ENCODE results near the gene NDUFB8. TPM values are rescaled to one million over a fixed set of nuclear protein-coding genes. Genes with fewer than 3 reads are reported as not detected.

NDUFB8 gene
- total and polyA plus RNA-seq, 2 donors (not counting 3 experiments of a cell fraction or from before 2014, with no cell fraction given): 193 to 526 TPM

- no peak overlapping the region for H2AFZ ChIP-seq (ENCODE audit: low read depth, low read length)
- dilution Hi-C loops (cut with MboI; ENCODE audit: extremely low pct_ligation_motif_present, low sequenced_read_pairs): no loop called here
- H3K27ac ChIP-seq (ENCODE audit: insufficient read depth, low read depth, low read length): no peak overlapping the region
- TF ChIP-seq EZH2 (IDR thresholded peaks at IDR 0.05; ENCODE audit: borderline replicate concordance, low read depth, low read length, severe bottlenecking) (no peak), CTCF (IDR thresholded peaks at IDR 0.05; ENCODE audit: extremely low read depth in 1 of 2, insufficient read depth in 1 of 2, low read depth in 1 of 2, low read length in 2 of 2) (no peak), POLR2A (IDR thresholded peaks at IDR 0.05; ENCODE audit: low read depth, low read length) (no peak), JUN (IDR thresholded peaks at IDR 0.05; ENCODE audit: borderline replicate concordance, insufficient read depth, insufficient read length, low read depth) (no peak), MYC (IDR thresholded peaks at IDR 0.05; ENCODE audit: low read depth, low read length) (no peak), POLR2AphosphoS5 (IDR thresholded peaks at IDR 0.05; ENCODE audit: insufficient read depth, low read depth, low read length) (no peak), MAX (IDR thresholded peaks at IDR 0.05; ENCODE audit: insufficient read depth, insufficient read length) (no peak)
- peaks cover 0 to 7% of the 10 kb centered on the region in 2 experiments for H3K36me3 ChIP-seq (ENCODE audit: control insufficient read depth in 2 of 2, extremely low read depth in 1 of 2, insufficient read depth in 2 of 2, low read length in 2 of 2)
- intact Hi-C loops (cut with micrococcal nuclease): no loop called here
- CTCF ChIA-PET: interaction anchor here (1.9 to 2.9 kb wide), 2 partner anchors 21 to 31 kb away, joined by 9 to 14 read pairs; no protein-coding TSS in a partner anchor
- H3K9me1 ChIP-seq (replicated peaks; ENCODE audit: control insufficient read depth, extremely low read depth, insufficient read depth, low read length): no peaks in the 10 kb centered on the region
- H3K4me1 ChIP-seq (ENCODE audit: control insufficient read depth, extremely low read depth, insufficient read depth, low read length): peaks cover 3% of the 10 kb centered on the region
- H3K4me2 ChIP-seq (ENCODE audit: insufficient read depth, low read length): no peak overlapping the region
- no peak for FAIRE-seq
- DNase-seq (ENCODE audit: low read depth, low spot score): no peak
- BruUV-seq (replicated peaks): no TSS peak
- POLR2A ChIA-PET: interaction anchor here (1.4 kb wide), 1 partner anchor 13 kb away, joined by 9 read pairs; no protein-coding TSS in a partner anchor
- no peaks in the 10 kb centered on the region for H3K79me2 ChIP-seq (ENCODE audit: control insufficient read depth, insufficient read depth, low read length)
- no peaks in the 10 kb centered on the region for H4K20me1 ChIP-seq (replicated peaks; ENCODE audit: control insufficient read depth, extremely low read depth, insufficient read depth, low read length)
- H3K9me3 ChIP-seq (replicated peaks; ENCODE audit: control insufficient read depth, insufficient read depth, low read length): no peaks in the 10 kb centered on the region
- peaks cover 7 to 11% of the 10 kb centered on the region in 2 experiments for H3K27me3 ChIP-seq (ENCODE audit: control insufficient read depth in 2 of 2, insufficient read depth in 2 of 2, low read length in 2 of 2)
- no peak overlapping the region for H3K9ac ChIP-seq (replicated peaks; ENCODE audit: extremely low read depth, insufficient read depth, low read length)
- H3K4me3 ChIP-seq (replicated peaks in 1 of 3; ENCODE audit: insufficient read depth in 1 of 3, low read depth in 1 of 3, low read length in 3 of 3): no peak overlapping the region
These were observed 42.1 kb downstream of the NDUFB8 start for GRCh38 chr10:100487529-100487928.
